T-helper 17 cell (primary cell): Measurements from ENCODE around the gene PUM2. TPM values are rescaled to one million over a fixed set of nuclear protein-coding genes. Genes with fewer than 3 reads are reported as not detected.
A peak's percentile ranks its signal among the peaks of the same experiment; 100 is the strongest.
"Not testable (repeated sequence)": the region's sequence is repeated elsewhere in the genome, so short reads cannot be mapped to it uniquely, and the experiment has no call there.

ENCODE experiments used
- ATAC-seq: fragments of 150-1000 bp; cut with Tn5 transposase; 2 replicates; pipeline ENCODE4 v1.10.0; 2021; ENCODE audit warnings: mild to moderate bottlenecking, moderate library complexity
- DNase-seq, 3 donors: peaks; one replicate each; pipeline versions ENCODE4 v3.0.0 to v3.0.0-alpha.2; 2020 to 2021
- H3K9me3 ChIP-seq: one replicate; pipeline ENCODE4 v1.7.0; 2013; ENCODE audit warnings: low read length, mild to moderate bottlenecking; ENCODE audit not compliant: control insufficient read depth, poor library complexity, severe bottlenecking
- H3K27ac Mint-ChIP-seq: one replicate; pipeline ENCODE4 v1.8.0; 2022; ENCODE audit warnings: mild to moderate bottlenecking, moderate library complexity, mixed read lengths
- H3K27me3 Mint-ChIP-seq: one replicate; pipeline ENCODE4 v1.8.0; 2022; ENCODE audit warnings: mixed read lengths
- H3K36me3 Mint-ChIP-seq: one replicate; pipeline ENCODE4 v1.8.0; 2022; ENCODE audit warnings: low read depth, mixed read lengths
- H3K4me1 Mint-ChIP-seq: one replicate; pipeline ENCODE4 v1.8.0; 2022; ENCODE audit warnings: mild to moderate bottlenecking, mixed read lengths
- H3K4me3 Mint-ChIP-seq: one replicate; pipeline ENCODE4 v1.8.0; 2022; ENCODE audit warnings: mild to moderate bottlenecking, moderate library complexity, mixed read lengths
- total RNA-seq, 4 donors: library from RNA in 2 of 4; stranded (reverse) in 2 of 4; gene quantifications; one replicate each; pipeline ENCODE4 v1.2.3 and lab custom pipeline; 2022 to 2026

Gene PUM2
- total RNA-seq, 2 donors from 2014 or later: 114 TPM

DNA sequence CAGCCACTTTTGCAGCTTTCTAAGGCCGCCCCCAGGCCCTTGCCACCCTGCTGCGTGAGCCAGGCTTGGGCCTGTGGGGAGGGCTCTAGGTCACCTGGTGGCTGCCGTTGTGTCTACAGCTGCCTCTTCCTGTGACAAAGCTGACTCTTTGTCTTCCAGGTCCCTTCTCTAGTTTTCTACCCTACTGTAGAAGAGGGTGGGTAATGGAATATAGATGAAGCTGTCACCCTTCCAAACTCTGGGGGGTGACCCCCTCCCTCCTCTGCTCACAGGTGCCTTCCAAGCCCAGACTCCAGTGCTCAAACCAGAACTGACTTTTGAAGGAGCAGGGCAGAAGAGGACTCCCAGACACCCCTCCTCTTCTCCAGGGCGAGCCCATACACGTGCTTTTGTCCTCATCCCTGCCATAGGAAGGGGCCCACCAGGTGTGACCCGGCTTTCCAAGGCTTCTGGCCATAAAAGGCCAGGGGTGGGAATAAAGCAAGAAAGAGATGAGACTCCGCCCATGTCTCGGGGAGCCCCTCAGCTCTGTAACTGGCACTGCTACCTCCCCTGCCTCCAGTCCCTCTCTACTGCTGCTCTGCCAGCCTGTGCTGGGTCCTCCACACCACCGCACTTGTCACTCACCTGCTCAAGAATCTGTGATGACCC lies 107.8 kb downstream of the PUM2 start:
- no peak for ATAC-seq
- H3K4me3 Mint-ChIP-seq: no peak overlapping the region

DNA sequence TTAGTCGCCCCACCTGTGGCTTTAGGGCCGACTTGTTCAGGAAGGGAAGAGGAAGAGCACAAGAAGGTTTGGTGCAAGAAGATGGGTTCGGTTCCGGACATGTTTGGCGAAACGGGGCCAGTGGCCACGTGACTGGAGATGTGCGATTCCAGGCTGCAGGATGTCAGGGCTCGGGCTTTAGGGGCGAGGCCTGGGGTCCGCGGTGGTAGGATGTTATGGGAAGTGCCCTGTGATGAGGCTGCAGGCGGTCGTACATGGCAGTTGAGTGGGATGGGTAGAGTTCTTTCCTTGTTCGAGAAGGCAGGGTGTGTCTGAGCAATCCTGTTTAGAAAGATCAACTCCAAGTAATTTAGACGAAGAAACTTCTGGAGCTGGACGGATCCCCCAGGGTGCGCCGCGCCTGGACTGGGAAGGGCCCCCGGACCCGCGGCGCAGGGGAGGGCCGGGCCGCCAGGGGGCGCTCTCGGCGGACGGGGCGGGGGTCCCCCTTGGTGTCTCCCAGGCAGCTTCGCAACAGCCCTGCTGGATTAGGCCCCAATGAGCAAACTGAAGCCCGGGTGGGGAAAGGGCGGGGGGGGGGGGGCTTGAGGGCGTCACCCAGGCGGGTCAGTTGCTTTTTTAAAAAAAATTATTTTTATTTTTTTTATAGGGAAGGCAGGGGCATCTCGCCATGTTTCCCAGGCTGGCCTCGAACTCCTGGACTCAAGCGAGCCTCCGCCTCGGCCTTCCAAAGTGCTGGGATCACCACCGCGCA lies 108.5 kb downstream of the PUM2 start:
- DNase-seq: peak in 1 of 3 donors; percentile 34
- peak overlapping the region; percentile 37 for H3K27ac Mint-ChIP-seq

More for the DNA sequence above, 107.8 kb downstream of the PUM2 start:
- H3K4me1 Mint-ChIP-seq: peaks cover 9% of the 10 kb centered on the region
- H3K27ac Mint-ChIP-seq: peak overlapping the region; percentile 73
- no peaks in the 10 kb centered on the region for H3K9me3 ChIP-seq
- H3K36me3 Mint-ChIP-seq: no peaks in the 10 kb centered on the region
- no peak for DNase-seq
- H3K27me3 Mint-ChIP-seq: peaks cover 25% of the 10 kb centered on the region

DNA sequence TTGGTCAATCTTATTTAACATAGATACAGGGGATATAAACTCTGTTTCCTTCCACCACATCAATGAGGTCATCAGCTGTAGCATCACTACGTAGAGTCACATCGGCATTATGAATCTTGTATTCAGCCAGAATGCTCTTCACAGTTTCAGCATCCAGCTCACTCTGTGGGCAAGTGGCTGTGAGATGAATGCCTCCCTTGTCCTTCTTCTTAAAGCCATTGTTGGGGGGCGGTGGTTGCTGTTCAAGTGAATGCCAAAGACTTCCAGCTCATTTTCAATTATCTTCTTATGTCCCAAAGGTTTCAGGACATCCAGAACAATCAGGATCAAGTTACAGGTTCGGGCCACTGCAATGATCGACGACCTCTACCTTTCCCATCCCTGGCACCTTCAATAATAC lies 110.4 kb downstream of the PUM2 start:
- not testable (repeated sequence) for ATAC-seq, DNase-seq, H3K36me3 Mint-ChIP-seq, H3K27ac Mint-ChIP-seq, H3K9me3 ChIP-seq, H3K4me1 Mint-ChIP-seq, H3K4me3 Mint-ChIP-seq
- peaks cover 45% of the 10 kb centered on the region for H3K27me3 Mint-ChIP-seq

More for the DNA sequence above, 108.5 kb downstream of the PUM2 start:
- H3K36me3 Mint-ChIP-seq: no peaks in the 10 kb centered on the region
- no peaks in the 10 kb centered on the region for H3K9me3 ChIP-seq
- H3K4me3 Mint-ChIP-seq: peak overlapping the region; percentile 67
- H3K4me1 Mint-ChIP-seq: peaks cover 9% of the 10 kb centered on the region
- H3K27me3 Mint-ChIP-seq: peaks cover 31% of the 10 kb centered on the region
- ATAC-seq: no peak

DNA sequence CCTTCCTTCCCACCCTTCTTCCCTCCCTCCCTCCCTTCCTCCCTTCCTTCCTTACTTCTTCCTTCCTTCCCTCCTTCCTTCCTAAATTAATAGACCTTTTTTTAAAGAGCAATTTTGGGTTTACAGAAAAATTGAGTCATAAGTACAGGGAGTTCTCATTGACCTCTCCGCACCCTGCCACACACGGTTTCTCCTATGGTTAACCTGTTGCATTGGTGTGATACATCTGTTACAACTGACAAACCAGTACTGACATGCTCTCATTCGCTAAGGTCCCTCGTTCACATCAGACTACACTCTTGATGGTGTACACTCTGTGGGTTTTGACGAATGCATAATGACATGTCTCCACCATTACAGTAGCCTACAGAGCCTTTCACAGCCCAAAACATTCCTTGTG lies 114.1 kb downstream of the PUM2 start:
- ATAC-seq (no peak), DNase-seq (no peak)
- peaks cover 53% of the 10 kb centered on the region for H3K27me3 Mint-ChIP-seq
- peaks cover 2% of the 10 kb centered on the region for H3K36me3 Mint-ChIP-seq
- no peak overlapping the region for H3K27ac Mint-ChIP-seq
- no peaks in the 10 kb centered on the region for H3K9me3 ChIP-seq
- H3K4me3 Mint-ChIP-seq: no peak overlapping the region
- H3K4me1 Mint-ChIP-seq: peaks cover 2% of the 10 kb centered on the region

DNA sequence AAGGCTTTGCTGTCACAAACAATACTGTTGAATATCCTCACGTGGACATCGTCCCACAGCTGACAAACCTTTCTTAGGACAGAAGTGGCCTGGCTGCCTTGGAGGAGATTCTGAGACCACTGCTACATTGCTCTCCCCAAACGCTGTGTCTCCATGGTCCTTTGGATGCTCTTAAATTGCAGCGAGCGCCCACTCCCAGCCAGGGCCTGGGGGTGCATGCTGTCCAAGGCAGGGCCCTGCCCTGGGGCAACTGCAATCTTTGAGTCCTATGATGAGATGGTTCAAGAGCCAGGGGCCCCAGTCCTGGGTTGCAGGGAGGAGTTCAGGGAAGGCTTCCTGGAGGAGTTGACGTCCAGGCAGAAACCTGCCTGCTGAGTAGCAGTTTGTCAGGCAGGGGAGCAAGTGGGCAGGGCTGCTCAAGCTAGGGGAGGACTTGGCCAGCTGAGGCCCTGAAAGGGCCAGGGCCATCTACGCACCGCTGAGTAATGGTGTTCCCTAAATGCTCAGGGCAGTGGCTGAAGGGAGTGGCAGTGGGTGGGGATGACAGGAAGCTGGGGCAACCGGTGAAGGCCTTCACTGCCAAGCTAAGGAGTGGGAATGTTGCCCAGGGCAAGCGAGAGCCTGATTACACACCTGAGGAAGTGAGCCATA lies 114.9 kb downstream of the PUM2 start:
- DNase-seq: no peak
- no peak overlapping the region for H3K4me3 Mint-ChIP-seq

GRCh38 chr2:20234597-20234996 lies 116.0 kb downstream of the PUM2 start:
- H3K36me3 Mint-ChIP-seq, H3K27ac Mint-ChIP-seq, H3K9me3 ChIP-seq, ATAC-seq, H3K4me3 Mint-ChIP-seq, DNase-seq, H3K4me1 Mint-ChIP-seq: not testable (repeated sequence)
- H3K27me3 Mint-ChIP-seq: peaks cover 51% of the 10 kb centered on the region

More for the DNA sequence above, 114.9 kb downstream of the PUM2 start:
- H3K9me3 ChIP-seq: no peaks in the 10 kb centered on the region
- no peak overlapping the region for H3K27ac Mint-ChIP-seq
- peaks cover 5% of the 10 kb centered on the region for H3K36me3 Mint-ChIP-seq
- ATAC-seq: no peak
- H3K4me1 Mint-ChIP-seq: no peaks in the 10 kb centered on the region
- peaks cover 53% of the 10 kb centered on the region for H3K27me3 Mint-ChIP-seq

DNA sequence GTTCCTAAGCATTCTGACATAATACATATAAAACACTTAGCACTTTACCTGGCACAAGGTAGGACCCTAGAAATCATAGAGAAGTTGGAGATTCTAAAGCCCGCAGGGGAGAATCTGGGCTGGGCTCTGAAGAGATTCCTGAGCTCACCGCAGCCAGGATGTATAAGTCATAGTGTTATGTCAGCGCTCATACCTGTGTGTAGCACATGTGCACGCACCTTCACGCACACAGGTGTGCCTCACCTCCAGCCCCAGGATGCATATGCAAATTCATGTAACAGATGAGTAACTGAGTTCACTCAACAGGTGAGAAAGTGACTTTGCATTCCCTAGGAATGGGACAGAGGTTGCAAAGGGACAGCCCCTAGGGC lies 117.8 kb downstream of the PUM2 start:
- no peak overlapping the region for H3K27ac Mint-ChIP-seq
- ATAC-seq (no peak), DNase-seq (no peak)
- H3K27me3 Mint-ChIP-seq: peaks cover 55% of the 10 kb centered on the region
- peaks cover 3% of the 10 kb centered on the region for H3K4me1 Mint-ChIP-seq
- peaks cover 12% of the 10 kb centered on the region for H3K36me3 Mint-ChIP-seq
- H3K4me3 Mint-ChIP-seq: no peak overlapping the region
- H3K9me3 ChIP-seq: no peaks in the 10 kb centered on the region

GRCh38 chr2:20231598-20232026 lies 119.0 kb downstream of the PUM2 start:
- ATAC-seq: no peak
- Mint-ChIP-seq H3K4me3 (peak overlapping the region; percentile 52), H3K4me1 (peaks cover 3% of the 10 kb centered on the region), H3K36me3 (peaks cover 12% of the 10 kb centered on the region), H3K27me3 (peaks cover 50% of the 10 kb centered on the region), H3K27ac (no peak overlapping the region)
- DNase-seq: peak in 1 of 3 donors; percentile 6
- no peaks in the 10 kb centered on the region for H3K9me3 ChIP-seq

- Mint-ChIP-seq H3K27ac (no peak overlapping the region), H3K27me3 (peaks cover 47% of the 10 kb centered on the region), H3K4me1 (peaks cover 3% of the 10 kb centered on the region), H3K36me3 (peaks cover 12% of the 10 kb centered on the region), H3K4me3 (peak overlapping the region; percentile 52)
- ATAC-seq (no peak), DNase-seq (no peak)
- H3K9me3 ChIP-seq: no peaks in the 10 kb centered on the region
Measured at GRCh38 chr2:20231159-20231558, 119.5 kb downstream of the PUM2 start.

- ATAC-seq (no peak), DNase-seq (no peak)
- H3K4me1 Mint-ChIP-seq: peaks cover 3% of the 10 kb centered on the region
- H3K27ac Mint-ChIP-seq: no peak overlapping the region
- peaks cover 12% of the 10 kb centered on the region for H3K36me3 Mint-ChIP-seq
- no peaks in the 10 kb centered on the region for H3K9me3 ChIP-seq
- peaks cover 47% of the 10 kb centered on the region for H3K27me3 Mint-ChIP-seq
- H3K4me3 Mint-ChIP-seq: no peak overlapping the region
Measured at GRCh38 chr2:20230114-20230425, 120.6 kb downstream of the PUM2 start.

DNA sequence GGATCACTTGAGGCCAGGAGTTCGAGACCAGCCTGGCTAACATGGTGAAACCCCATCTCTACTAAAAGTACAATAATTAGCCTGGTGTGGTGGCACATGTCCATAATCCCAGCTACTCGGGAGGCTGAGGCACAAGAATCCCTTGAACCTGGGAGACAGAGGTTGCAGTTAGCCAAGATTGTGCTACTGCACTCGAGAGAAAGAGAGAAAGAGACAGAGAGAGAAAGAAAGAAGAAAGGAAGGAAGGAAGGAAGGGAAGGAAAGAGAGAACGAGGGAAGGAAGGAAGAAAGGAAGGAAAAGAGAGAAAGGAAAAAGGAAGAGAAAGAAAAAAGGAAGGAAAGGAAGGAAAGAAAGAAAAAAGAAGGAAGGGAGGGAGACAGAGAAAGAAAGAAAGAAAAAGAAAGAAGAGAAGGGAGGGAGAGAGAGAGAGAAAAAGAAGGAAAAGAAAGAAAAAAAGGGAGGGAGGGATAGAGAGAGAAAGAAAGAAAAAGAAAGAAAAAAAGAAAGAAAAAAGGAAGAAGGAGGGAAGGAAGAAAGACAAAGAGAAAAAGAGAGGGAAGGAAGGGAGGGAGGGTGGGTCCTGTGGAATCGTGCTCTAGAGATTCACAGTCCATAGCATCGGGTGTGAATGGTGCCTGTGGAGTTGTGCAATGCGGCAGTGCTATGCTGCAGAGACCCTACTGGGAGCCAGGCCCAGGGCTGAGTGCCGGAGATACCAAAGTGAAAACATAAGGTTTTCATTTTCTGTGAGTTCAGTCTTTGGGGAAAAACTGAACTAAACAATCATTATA lies 121.1 kb downstream of the PUM2 start:
- ATAC-seq (no peak), DNase-seq (no peak)
- Mint-ChIP-seq H3K27me3 (peaks cover 47% of the 10 kb centered on the region), H3K4me1 (peaks cover 3% of the 10 kb centered on the region), H3K4me3 (peak overlapping the region; percentile 28), H3K36me3 (peaks cover 12% of the 10 kb centered on the region), H3K27ac (no peak overlapping the region)
- H3K9me3 ChIP-seq: no peaks in the 10 kb centered on the region

DNA sequence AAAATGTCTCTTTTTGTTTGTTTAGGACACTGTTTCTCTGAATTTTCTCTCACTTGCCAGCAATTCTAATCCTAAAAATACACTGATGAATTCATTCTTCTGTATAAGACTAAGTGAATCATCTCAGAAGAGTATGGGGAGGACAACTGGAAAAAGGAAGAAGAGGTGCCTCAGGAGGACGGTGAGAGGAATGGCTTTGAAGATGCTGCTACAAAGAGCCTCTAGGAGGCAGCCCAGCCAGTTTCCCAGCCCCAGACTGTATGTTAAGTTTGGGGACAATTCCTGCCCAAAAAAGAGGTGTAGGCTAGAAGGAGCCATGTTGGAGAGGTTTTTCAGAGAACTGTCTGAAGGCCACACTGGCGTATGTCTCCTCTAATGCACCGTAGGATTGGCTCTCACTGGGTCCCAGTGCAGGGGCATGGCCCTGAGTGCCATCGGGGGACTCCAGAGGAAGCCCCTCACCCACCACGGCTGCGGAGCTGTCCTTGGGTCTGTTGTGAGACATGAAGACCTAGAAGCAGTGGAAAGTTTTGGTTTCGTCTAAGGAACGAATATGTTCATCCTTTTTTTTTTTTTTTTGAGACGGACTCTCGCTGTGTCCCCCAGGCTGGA lies 122.6 kb downstream of the PUM2 start:
- Mint-ChIP-seq H3K27ac (no peak overlapping the region), H3K36me3 (peaks cover 12% of the 10 kb centered on the region), H3K4me3 (no peak overlapping the region), H3K4me1 (peaks cover 3% of the 10 kb centered on the region), H3K27me3 (peaks cover 49% of the 10 kb centered on the region)
- H3K9me3 ChIP-seq: no peaks in the 10 kb centered on the region
- DNase-seq (no peak), ATAC-seq (no peak)
